Type B pancreatic cell (in vitro differentiated cells): ENCODE measurements around the gene ADGRV1. TPM values are rescaled to one million over a fixed set of nuclear protein-coding genes. Genes with fewer than 3 reads are reported as not detected.

Experiments
- DNase-seq: peaks from one replicate; pipeline ENCODE4 v3.0.0; 2021; ENCODE audit warnings: mixed read lengths; ENCODE audit not compliant: unreplicated experiment; ENCODE audit errors: extremely low spot score
- H3K27ac Mint-ChIP-seq: 2 replicates; pipeline ENCODE4 v1.8.0; 2021; ENCODE audit warnings: mild to moderate bottlenecking, mixed read lengths
- H3K27me3 Mint-ChIP-seq: 2 replicates; pipeline ENCODE4 v1.8.0; 2021; ENCODE audit warnings: mixed read lengths
- H3K36me3 Mint-ChIP-seq: 2 replicates; pipeline ENCODE4 v1.8.0; 2021; ENCODE audit warnings: mixed read lengths
- H3K4me1 Mint-ChIP-seq: one replicate; pipeline ENCODE4 v1.8.0; 2021; ENCODE audit warnings: mixed read lengths; ENCODE audit not compliant: unreplicated experiment
- H3K4me3 Mint-ChIP-seq: 2 replicates; pipeline ENCODE4 v1.8.0; 2021; ENCODE audit warnings: mild to moderate bottlenecking, mixed read lengths
- H3K9me3 Mint-ChIP-seq: 2 replicates; pipeline ENCODE4 v1.8.0; 2021; ENCODE audit warnings: mixed read lengths
- CTCF ChIP-seq: fragments of 200-600 bp; sonication (generic); conservative IDR thresholded peaks from 2 replicates; pipeline ENCODE4 v1.5.0; 2021; ENCODE audit warnings: antibody characterized with exemption, mild to moderate bottlenecking
- total RNA-seq: library from RNA; stranded (reverse); gene quantifications from 2 replicates; pipeline ENCODE4 v1.2.1, GENCODE V29; 2021; ENCODE audit warnings: low replicate concordance

Gene ADGRV1
- total RNA-seq, 1 donor from 2014 or later: 29.5 TPM

GRCh38 chr5:90690307-90690706, 131.7 kb downstream of the ADGRV1 start:
- no peaks in the 10 kb centered on the region for H3K9me3 Mint-ChIP-seq

GRCh38 chr5:90691533-90691932, 132.9 kb downstream of the ADGRV1 start:
- Mint-ChIP-seq H3K27ac (no peak overlapping the region), H3K4me1 (peaks cover 5% of the 10 kb centered on the region), H3K27me3 (no peaks in the 10 kb centered on the region), H3K9me3 (no peaks in the 10 kb centered on the region), H3K4me3 (no peak overlapping the region), H3K36me3 (no peaks in the 10 kb centered on the region)
- DNase-seq: no peak
- no peak for TF ChIP-seq CTCF

More at GRCh38 chr5:90690307-90690706, 131.7 kb downstream of the ADGRV1 start:
- no peak overlapping the region for H3K27ac Mint-ChIP-seq
- H3K36me3 Mint-ChIP-seq: peaks cover 3% of the 10 kb centered on the region
- no peak for DNase-seq
- TF ChIP-seq CTCF: no peak
- H3K4me1 Mint-ChIP-seq: peaks cover 5% of the 10 kb centered on the region
- H3K4me3 Mint-ChIP-seq: no peak overlapping the region
- no peaks in the 10 kb centered on the region for H3K27me3 Mint-ChIP-seq

GRCh38 chr5:90696153-90696552, 137.6 kb downstream of the ADGRV1 start:
- H3K4me1 Mint-ChIP-seq: peaks cover 8% of the 10 kb centered on the region
- TF ChIP-seq CTCF: no peak

GRCh38 chr5:90700299-90700698, 141.7 kb downstream of the ADGRV1 start:
- H3K4me1 Mint-ChIP-seq: peaks cover 8% of the 10 kb centered on the region
- no peaks in the 10 kb centered on the region for H3K36me3 Mint-ChIP-seq

More at GRCh38 chr5:90696153-90696552, 137.6 kb downstream of the ADGRV1 start:
- H3K27ac Mint-ChIP-seq: no peak overlapping the region
- H3K27me3 Mint-ChIP-seq: no peaks in the 10 kb centered on the region
- no peak overlapping the region for H3K4me3 Mint-ChIP-seq
- H3K36me3 Mint-ChIP-seq: no peaks in the 10 kb centered on the region
- H3K9me3 Mint-ChIP-seq: no peaks in the 10 kb centered on the region
- no peak for DNase-seq

GRCh38 chr5:90703932-90704331, 145.3 kb downstream of the ADGRV1 start:
- Mint-ChIP-seq H3K27ac (no peak overlapping the region), H3K9me3 (no peaks in the 10 kb centered on the region), H3K36me3 (no peaks in the 10 kb centered on the region), H3K4me1 (peaks cover 8% of the 10 kb centered on the region), H3K27me3 (no peaks in the 10 kb centered on the region), H3K4me3 (no peak overlapping the region)
- no peak for TF ChIP-seq CTCF
- DNase-seq: no peak

More at GRCh38 chr5:90700299-90700698, 141.7 kb downstream of the ADGRV1 start:
- Mint-ChIP-seq H3K27ac (no peak overlapping the region), H3K9me3 (no peaks in the 10 kb centered on the region), H3K27me3 (no peaks in the 10 kb centered on the region), H3K4me3 (no peak overlapping the region)
- DNase-seq: no peak
- no peak for TF ChIP-seq CTCF

GRCh38 chr5:90707698-90708097, 149.1 kb downstream of the ADGRV1 start:
- no peak for TF ChIP-seq CTCF
- Mint-ChIP-seq H3K4me3 (no peak overlapping the region), H3K27me3 (no peaks in the 10 kb centered on the region), H3K27ac (no peak overlapping the region), H3K36me3 (no peaks in the 10 kb centered on the region), H3K9me3 (no peaks in the 10 kb centered on the region), H3K4me1 (peaks cover 5% of the 10 kb centered on the region)
- DNase-seq: no peak
